ENCODE results near the gene FOXP1. TPM values are rescaled to one million over a fixed set of nuclear protein-coding genes. Genes with fewer than 3 reads are reported as not detected.

Gene FOXP1
- total and polyA plus RNA-seq, 2 of the 13 experiments (the other 11 are each of a cell fraction or from before 2014, with no cell fraction given) = 40.4 to 59.0 TPM

DNA sequence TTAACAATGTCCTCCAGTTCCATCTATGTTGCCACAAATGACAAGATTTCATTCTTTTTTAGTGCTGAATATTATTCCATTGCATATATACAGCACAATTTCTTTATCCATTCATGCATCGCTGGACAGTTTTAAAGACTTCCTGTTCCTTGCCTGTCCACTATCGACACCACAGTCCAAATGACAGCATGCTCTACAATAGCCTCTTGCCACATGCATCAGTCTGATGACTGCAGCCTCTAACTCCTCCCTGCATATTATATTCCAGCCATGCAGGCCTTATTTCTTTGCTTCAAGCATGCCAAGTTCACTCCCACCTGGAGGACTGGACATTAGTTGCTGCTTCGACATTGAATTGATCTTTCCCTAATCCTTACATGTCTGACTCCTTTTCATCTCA is 306.2 kb downstream of the FOXP1 start (continued):
- TF ChIP-seq ZBTB40 (IDR thresholded peaks at IDR 0.05) = no peak
- TF ChIP-seq ZBTB40 (CRISPR knock-in tag; IDR thresholded peaks at IDR 0.05) = no peak
- no peak for TF ChIP-seq ZNF44 (CRISPR knock-in tag; IDR thresholded peaks at IDR 0.05)
- TF ChIP-seq, protein P1, sequence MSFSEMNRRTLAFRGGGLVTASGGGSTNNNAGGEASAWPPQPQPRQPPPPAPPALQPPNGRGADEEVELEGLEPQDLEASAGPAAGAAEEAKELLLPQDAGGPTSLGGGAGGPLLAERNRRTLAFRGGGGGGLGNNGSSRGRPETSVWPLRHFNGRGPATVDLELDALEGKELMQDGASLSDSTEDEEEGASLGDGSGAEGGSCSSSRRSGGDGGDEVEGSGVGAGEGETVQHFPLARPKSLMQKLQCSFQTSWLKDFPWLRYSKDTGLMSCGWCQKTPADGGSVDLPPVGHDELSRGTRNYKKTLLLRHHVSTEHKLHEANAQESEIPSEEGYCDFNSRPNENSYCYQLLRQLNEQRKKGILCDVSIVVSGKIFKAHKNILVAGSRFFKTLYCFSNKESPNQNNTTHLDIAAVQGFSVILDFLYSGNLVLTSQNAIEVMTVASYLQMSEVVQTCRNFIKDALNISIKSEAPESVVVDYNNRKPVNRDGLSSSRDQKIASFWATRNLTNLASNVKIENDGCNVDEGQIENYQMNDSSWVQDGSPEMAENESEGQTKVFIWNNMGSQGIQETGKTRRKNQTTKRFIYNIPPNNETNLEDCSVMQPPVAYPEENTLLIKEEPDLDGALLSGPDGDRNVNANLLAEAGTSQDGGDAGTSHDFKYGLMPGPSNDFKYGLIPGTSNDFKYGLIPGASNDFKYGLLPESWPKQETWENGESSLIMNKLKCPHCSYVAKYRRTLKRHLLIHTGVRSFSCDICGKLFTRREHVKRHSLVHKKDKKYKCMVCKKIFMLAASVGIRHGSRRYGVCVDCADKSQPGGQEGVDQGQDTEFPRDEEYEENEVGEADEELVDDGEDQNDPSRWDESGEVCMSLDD (CRISPR knock-in tag; IDR thresholded peaks at IDR 0.05; ENCODE audit: borderline replicate concordance) = no peak
- TF ChIP-seq, protein P2, sequence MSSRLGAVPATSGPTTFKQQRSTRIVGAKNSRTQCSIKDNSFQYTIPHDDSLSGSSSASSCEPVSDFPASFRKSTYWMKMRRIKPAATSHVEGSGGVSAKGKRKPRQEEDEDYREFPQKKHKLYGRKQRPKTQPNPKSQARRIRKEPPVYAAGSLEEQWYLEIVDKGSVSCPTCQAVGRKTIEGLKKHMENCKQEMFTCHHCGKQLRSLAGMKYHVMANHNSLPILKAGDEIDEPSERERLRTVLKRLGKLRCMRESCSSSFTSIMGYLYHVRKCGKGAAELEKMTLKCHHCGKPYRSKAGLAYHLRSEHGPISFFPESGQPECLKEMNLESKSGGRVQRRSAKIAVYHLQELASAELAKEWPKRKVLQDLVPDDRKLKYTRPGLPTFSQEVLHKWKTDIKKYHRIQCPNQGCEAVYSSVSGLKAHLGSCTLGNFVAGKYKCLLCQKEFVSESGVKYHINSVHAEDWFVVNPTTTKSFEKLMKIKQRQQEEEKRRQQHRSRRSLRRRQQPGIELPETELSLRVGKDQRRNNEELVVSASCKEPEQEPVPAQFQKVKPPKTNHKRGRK (CRISPR knock-in tag; IDR thresholded peaks at IDR 0.05) = no peak
- no peak for TF ChIP-seq ZNF574 (CRISPR knock-in tag; IDR thresholded peaks at IDR 0.05)
- TF ChIP-seq MTF2 (CRISPR knock-in tag; IDR thresholded peaks at IDR 0.05; ENCODE audit: borderline replicate concordance) = no peak
- TF ChIP-seq ZNF615 (CRISPR knock-in tag; IDR thresholded peaks at IDR 0.05; ENCODE audit: borderline replicate concordance) = no peak
